Naive thymus-derived CD8-positive, alpha-beta T cell (primary cell): ENCODE data around the gene GSDMA. TPM values are rescaled to one million over a fixed set of nuclear protein-coding genes. Genes with fewer than 3 reads are reported as not detected.
"Not testable (repeated sequence)": the region's sequence is repeated elsewhere in the genome, so short reads cannot be mapped to it uniquely, and the experiment has no call there.

Experiments used
- ATAC-seq, 2 donors: fragments of 150-1000 bp; cut with Tn5 transposase in 1 of 2; sonication (Bioruptor Pico), chemical (Tn5 transposase) in 1 of 2; 1 replicate in 1 of 2; 2 replicates in 1 of 2; pipeline ENCODE4 v1.10.0; 2021; ENCODE audit warnings: mild to moderate bottlenecking in 2 of 2, moderate library complexity in 2 of 2
- POLR2A ChIA-PET: fragments of 350-600 bp; sonication (Branson Sonifier 250); formaldehyde crosslinking; loops from one replicate; lab custom pipeline; 2021; ENCODE audit warnings: antibody characterized with exemption; lab: Charles Lee
- DNase-seq, 10 donors: peaks; one replicate each; pipeline versions ENCODE4 v3.0.0 to v3.0.0-alpha.2; 2020 to 2022
- H3K27ac Mint-ChIP-seq, 10 donors: one replicate each; pipeline ENCODE4 v1.8.0; 2020 to 2022; ENCODE audit warnings: mild to moderate bottlenecking in 10 of 10, mixed read lengths in 10 of 10, moderate library complexity in 4 of 10, inconsistent platforms in 1 of 10
- H3K27me3 Mint-ChIP-seq, 5 donors: one replicate each; pipeline ENCODE4 v1.8.0; 2021 to 2022; ENCODE audit warnings: mixed read lengths in 5 of 5
- H3K36me3 Mint-ChIP-seq, 3 donors: one replicate each; pipeline ENCODE4 v1.8.0; 2020 to 2022; ENCODE audit warnings: mixed read lengths in 3 of 3, mild to moderate bottlenecking in 2 of 3, inconsistent platforms in 1 of 3
- H3K4me1 Mint-ChIP-seq, 4 donors: one replicate each; pipeline ENCODE4 v1.8.0; 2021 to 2022; ENCODE audit warnings: mixed read lengths in 4 of 4
- H3K4me3 Mint-ChIP-seq, 10 donors: one replicate each; pipeline ENCODE4 v1.8.0; 2020 to 2022; ENCODE audit warnings: mild to moderate bottlenecking in 10 of 10, mixed read lengths in 10 of 10, moderate library complexity in 6 of 10, inconsistent platforms in 1 of 10
- H3K9me3 Mint-ChIP-seq, 9 donors: one replicate each; pipeline ENCODE4 v1.8.0; 2020 to 2022; ENCODE audit warnings: mixed read lengths in 9 of 9, mild to moderate bottlenecking in 3 of 9, inconsistent platforms in 1 of 9, moderate library complexity in 1 of 9
- polyA plus RNA-seq, 3 donors: library from polyadenylated mRNA; unstranded; fragments of 300-500 nt; fragmentation: Illumina TruSeq; gene quantifications; one replicate each; pipeline ENCODE4 v1.2.3, GENCODE V29; 2021
- total RNA-seq, 8 experiments: library from RNA in 2 of 8; stranded (reverse) in 2 of 8; gene quantifications; one replicate each; pipeline ENCODE4 v1.2.3 and lab custom pipeline; 2021 to 2026

GSDMA gene
- total and polyA plus RNA-seq, 5 experiments from 2014 or later, result 0.16 to 0.65 (median 0.50) TPM; not detected in 2

- no peak overlapping the region for H3K4me3 Mint-ChIP-seq
- POLR2A ChIA-PET, result interaction anchor here (0.6 kb wide), 1 partner anchor 140 kb away, joined by 3 read pairs; no protein-coding TSS in a partner anchor
- peaks cover 0 to under 1% (median under 1%) of the 10 kb centered on the region in 4 donors for H3K4me1 Mint-ChIP-seq
- no peaks in the 10 kb centered on the region for H3K36me3 Mint-ChIP-seq
- no peaks in the 10 kb centered on the region for H3K27me3 Mint-ChIP-seq
- ATAC-seq, result no peak
- no peak for DNase-seq
- H3K9me3 Mint-ChIP-seq, result no peaks in the 10 kb centered on the region
- no peak overlapping the region for H3K27ac Mint-ChIP-seq
These were observed 41.9 kb downstream of the GSDMA start for GRCh38 chr17:40004712-40005111.

GRCh38 chr17:40005520-40005919 is 42.7 kb downstream of the GSDMA start:
- Mint-ChIP-seq H3K4me1 (peaks cover 2 to 8% (median 8%) of the 10 kb centered on the region in 4 donors), H3K36me3 (no peaks in the 10 kb centered on the region), H3K4me3 (no peak overlapping the region), H3K27ac (no peak overlapping the region), H3K9me3 (no peaks in the 10 kb centered on the region), H3K27me3 (no peaks in the 10 kb centered on the region)
- no peak for ATAC-seq
- POLR2A ChIA-PET, result interaction anchor here (0.7 kb wide), 1 partner anchor 100 kb away, joined by 3 read pairs; no protein-coding TSS in a partner anchor
- DNase-seq, result no peak

GRCh38 chr17:40010946-40011500 is 48.2 kb downstream of the GSDMA start:
- not testable (repeated sequence) for H3K36me3 Mint-ChIP-seq, ATAC-seq, H3K27me3 Mint-ChIP-seq, H3K4me3 Mint-ChIP-seq, H3K27ac Mint-ChIP-seq, H3K9me3 Mint-ChIP-seq, DNase-seq
- POLR2A ChIA-PET, result interaction anchor here (1.4 to 2.1 kb wide), 2 partner anchors 90 to 102 kb away, joined by 3 to 8 read pairs; partner anchors contain the start of gene NR1D1
- peaks cover 6 to 24% (median 13%) of the 10 kb centered on the region in 4 donors for H3K4me1 Mint-ChIP-seq

GRCh38 chr17:40012017-40012647 is 49.3 kb downstream of the GSDMA start:
- H3K9me3 Mint-ChIP-seq, H3K36me3 Mint-ChIP-seq, H3K4me3 Mint-ChIP-seq, DNase-seq, ATAC-seq, H3K27me3 Mint-ChIP-seq: not testable (repeated sequence)
- peak overlapping the region in 1 of 10 donors; percentile 82 for H3K27ac Mint-ChIP-seq
- POLR2A ChIA-PET, result interaction anchor here (0.6 to 1.9 kb wide), 3 partner anchors 10 to 212 kb away, joined by 3 to 13 read pairs (median 6); no protein-coding TSS in a partner anchor
- H3K4me1 Mint-ChIP-seq, result peaks cover 6 to 24% (median 13%) of the 10 kb centered on the region in 4 donors

- H3K36me3 Mint-ChIP-seq, result peaks cover 0 to 8% (median 0%) of the 10 kb centered on the region in 3 donors
- no peaks in the 10 kb centered on the region for H3K9me3 Mint-ChIP-seq
- POLR2A ChIA-PET, result interaction anchor here (0.7 to 1.5 kb wide), 6 partner anchors 12 to 126 kb away, joined by 3 to 5 read pairs (median 3); partner anchors contain the start of gene CASC3
- H3K4me1 Mint-ChIP-seq, result peaks cover 6 to 24% (median 13%) of the 10 kb centered on the region in 4 donors
- no peak overlapping the region for H3K4me3 Mint-ChIP-seq
- H3K27ac Mint-ChIP-seq, result no peak overlapping the region
- H3K27me3 Mint-ChIP-seq, result no peaks in the 10 kb centered on the region
- ATAC-seq, result no peak
- no peak for DNase-seq
These were observed 51.7 kb downstream of the GSDMA start for GRCh38 chr17:40014375-40014980.

GRCh38 chr17:40015005-40015997 is 52.5 kb downstream of the GSDMA start, which contains the start of gene CSF3:
Gene CSF3 (plus strand): TSS chr17:40015440. CDS start chr17:40015475, 35 bp downstream.
- H3K27ac Mint-ChIP-seq, result no peak within 1 kb of the TSS
- DNase-seq, result no peak
- H3K27me3 Mint-ChIP-seq, result no peaks in the 10 kb centered on the region
- no peak for ATAC-seq
- POLR2A ChIA-PET, result interaction anchor here (1.4 to 1.5 kb wide), 4 partner anchors 11 to 161 kb away, joined by 3 to 5 read pairs (median 4); no protein-coding TSS in a partner anchor
- H3K4me3 Mint-ChIP-seq, result no peak within 1 kb of the TSS
- H3K36me3 Mint-ChIP-seq, result peaks cover 0 to 15% (median 0%) of the 10 kb centered on the region in 3 donors
- H3K4me1 Mint-ChIP-seq, result peaks cover 4 to 18% (median 7%) of the 10 kb centered on the region in 4 donors
- no peaks in the 10 kb centered on the region for H3K9me3 Mint-ChIP-seq

- Mint-ChIP-seq H3K27me3 (no peaks in the 10 kb centered on the region), H3K4me3 (no peak overlapping the region), H3K36me3 (peaks cover 0 to 25% (median under 1%) of the 10 kb centered on the region in 3 donors), H3K9me3 (no peaks in the 10 kb centered on the region), H3K4me1 (peaks cover 3 to 16% (median 6%) of the 10 kb centered on the region in 4 donors), H3K27ac (no peak overlapping the region)
- POLR2A ChIA-PET, result interaction anchor here (1.5 kb wide), 2 partner anchors 10 to 160 kb away, joined by 3 to 4 read pairs; no protein-coding TSS in a partner anchor
- ATAC-seq, result no peak
- no peak for DNase-seq
These were observed 53.5 kb downstream of the GSDMA start for GRCh38 chr17:40015998-40016985.

- Mint-ChIP-seq H3K27ac (peak overlapping the region in 2 of 10 donors; percentile 9 to 12), H3K4me3 (no peak overlapping the region), H3K9me3 (no peaks in the 10 kb centered on the region), H3K36me3 (peaks cover 0 to 36% (median 3%) of the 10 kb centered on the region in 3 donors), H3K4me1 (peaks cover 3 to 11% (median 7%) of the 10 kb centered on the region in 4 donors), H3K27me3 (no peaks in the 10 kb centered on the region)
- peak in 1 of 10 donors; percentile 10 for DNase-seq
- POLR2A ChIA-PET, result interaction anchor here (2.3 kb wide), 1 partner anchor 10 kb away, joined by 7 read pairs; no protein-coding TSS in a partner anchor
- ATAC-seq, result no peak
These were observed 54.7 kb downstream of the GSDMA start for GRCh38 chr17:40017422-40018080.

GRCh38 chr17:40018211-40019121 is 55.7 kb downstream of the GSDMA start:
- H3K27me3 Mint-ChIP-seq, result no peaks in the 10 kb centered on the region
- no peak overlapping the region for H3K4me3 Mint-ChIP-seq
- H3K36me3 Mint-ChIP-seq, result peaks cover 0 to 37% (median 3%) of the 10 kb centered on the region in 3 donors
- no peak for ATAC-seq
- H3K9me3 Mint-ChIP-seq, result no peaks in the 10 kb centered on the region
- H3K27ac Mint-ChIP-seq, result peak overlapping the region in 5 of 10 donors; percentile 12 to 79 (median 43)
- H3K4me1 Mint-ChIP-seq, result peaks cover 3 to 8% (median 6%) of the 10 kb centered on the region in 4 donors
- POLR2A ChIA-PET, result interaction anchor here (2.3 kb wide), 1 partner anchor 9 kb away, joined by 7 read pairs; no protein-coding TSS in a partner anchor
- DNase-seq, result peak in 1 of 10 donors; percentile 42
